SHP77 treated with DMSO at 0.1 percent for 48 hours (cell line): ENCODE measurements around the gene P4HA1.
"Not testable (repeated sequence)": the region's sequence is repeated elsewhere in the genome, so short reads cannot be mapped to it uniquely, and the experiment has no call there.

ENCODE experiments used
- DNase-seq: peaks from one replicate; lab custom pipeline; 2025; lab: John Stamatoyannopoulos, UW

P4HA1 gene

GRCh38 chr10:73096449-73097304 is at the start of gene P4HA1:
TSS of gene P4HA1 (minus strand) at chr10:73096866. CDS start at chr10:73074883, 21,983 bp downstream.
- peak; percentile 71 for DNase-seq

GRCh38 chr10:73141603-73142002 is 44.9 kb upstream of the P4HA1 start:
- no peak for DNase-seq

GRCh38 chr10:73139251-73139650 is 42.6 kb upstream of the P4HA1 start:
- DNase-seq: no peak

- DNase-seq: no peak
Measured at GRCh38 chr10:73136627-73137026, 40.0 kb upstream of the P4HA1 start.

- no peak for DNase-seq
Measured at GRCh38 chr10:73134727-73135126, 38.1 kb upstream of the P4HA1 start.

GRCh38 chr10:73131913-73132686 is 35.4 kb upstream of the P4HA1 start:
- DNase-seq: no peak

GRCh38 chr10:73131301-73131700 is 34.6 kb upstream of the P4HA1 start:
- DNase-seq: no peak

GRCh38 chr10:73126343-73126742 is 29.7 kb upstream of the P4HA1 start:
- no peak for DNase-seq

- no peak for DNase-seq
Measured at GRCh38 chr10:73119952-73120351, 23.3 kb upstream of the P4HA1 start.

- DNase-seq: no peak
Measured at GRCh38 chr10:73119457-73119856, 22.8 kb upstream of the P4HA1 start.

GRCh38 chr10:73117976-73118743 is 21.5 kb upstream of the P4HA1 start:
- no peak for DNase-seq

GRCh38 chr10:73116017-73116416 is 19.4 kb upstream of the P4HA1 start:
- no peak for DNase-seq

- no peak for DNase-seq
Measured at GRCh38 chr10:73113551-73113950, 16.9 kb upstream of the P4HA1 start.

GRCh38 chr10:73112032-73112431 is 15.4 kb upstream of the P4HA1 start:
- DNase-seq: not testable (repeated sequence)

GRCh38 chr10:73110345-73110849 is 13.7 kb upstream of the P4HA1 start, which contains the start of gene NUDT13:
TSS of gene NUDT13 (plus strand) at chr10:73110455. CDS start at chr10:73114366, 3,911 bp downstream.
- DNase-seq: peak; percentile 21

- DNase-seq: not testable (repeated sequence)
Measured at GRCh38 chr10:73109248-73109652, 12.6 kb upstream of the P4HA1 start.

GRCh38 chr10:73106301-73106700 is 9.6 kb upstream of the P4HA1 start:
- no peak for DNase-seq

- DNase-seq: no peak
Measured at GRCh38 chr10:73099141-73099540, 2.5 kb upstream of the P4HA1 start.

GRCh38 chr10:73097305-73097670 is 622 bp upstream of the P4HA1 start:
- no peak for DNase-seq

- DNase-seq: no peak
Measured at GRCh38 chr10:73096041-73096448, 621 bp downstream of the P4HA1 start.

- DNase-seq: no peak
Measured at GRCh38 chr10:73095481-73096021, 1.1 kb downstream of the P4HA1 start.

- no peak for DNase-seq
Measured at GRCh38 chr10:73094986-73095480, 1.6 kb downstream of the P4HA1 start.
